WTC11 (cell line): Measurements from ENCODE around the gene ATRX. TPM values are rescaled to one million over a fixed set of nuclear protein-coding genes. Genes with fewer than 3 reads are reported as not detected.
A peak's percentile ranks its signal among the peaks of the same experiment; 100 is the strongest.

Source experiments
- ATAC-seq: fragments of 200-7000 bp; cut with Tn5 transposase; 2 replicates; pipeline ENCODE4 v1.10.0; 2021; ENCODE audit warnings: mild to moderate bottlenecking, moderate library complexity
- CTCF ChIA-PET: fragments of 300-600 bp; sonication (Branson Sonifier 250); formaldehyde crosslinking; loops from one replicate; lab custom pipeline; 2021; ENCODE audit warnings: antibody characterized with exemption; lab: Charles Lee
- POLR2A ChIA-PET: fragments of 350-600 bp; sonication (Branson Sonifier 250); formaldehyde crosslinking; loops from one replicate; lab custom pipeline; 2021; ENCODE audit warnings: antibody characterized with exemption; lab: Charles Lee
- DNase-seq: peaks from one replicate; pipeline ENCODE4 v3.0.0; 2021; ENCODE audit warnings: low spot score
- H3K27ac Mint-ChIP-seq: 2 replicates; pipeline ENCODE4 v1.8.0; 2021; ENCODE audit warnings: mixed read lengths
- H3K27me3 Mint-ChIP-seq: 2 replicates; pipeline ENCODE4 v1.8.0; 2021; ENCODE audit warnings: low read depth, mild to moderate bottlenecking, moderate library complexity, mixed read lengths
- H3K36me3 Mint-ChIP-seq: 2 replicates; pipeline ENCODE4 v1.8.0; 2021; ENCODE audit warnings: mixed read lengths
- H3K4me1 Mint-ChIP-seq: 2 replicates; pipeline ENCODE4 v1.8.0; 2022; ENCODE audit warnings: mixed read lengths
- H3K4me3 Mint-ChIP-seq: 2 replicates; pipeline ENCODE4 v1.8.0; 2021; ENCODE audit warnings: mild to moderate bottlenecking, moderate library complexity, mixed read lengths
- H3K9me3 Mint-ChIP-seq: 2 replicates; pipeline ENCODE4 v1.8.0; 2021; ENCODE audit warnings: mixed read lengths
- AFF4 ChIP-seq: sonication (generic); formaldehyde crosslinking; IDR thresholded peaks from 2 replicates; pipeline ENCODE4 v1.8.1; 2023; ENCODE audit warnings: mild to moderate bottlenecking, missing genetic modification reagents, borderline replicate concordance
- ATF2 ChIP-seq: sonication (generic); formaldehyde crosslinking; IDR thresholded peaks from 2 replicates; pipeline ENCODE4 v1.8.1; 2022; ENCODE audit warnings: low read depth, missing genetic modification reagents, borderline replicate concordance
- CBFB ChIP-seq: sonication (generic); formaldehyde crosslinking; IDR thresholded peaks from 2 replicates; pipeline ENCODE4 v1.8.1; 2022; ENCODE audit warnings: mild to moderate bottlenecking, low read depth, missing genetic modification reagents
- CDX4 ChIP-seq: fragments of 250-450 bp; sonication (Bioruptor Pico); IDR thresholded peaks from 2 replicates; pipeline ENCODE4 v1.9.0; 2021; ENCODE audit warnings: moderate library complexity, mild to moderate bottlenecking, inconsistent platforms, borderline replicate concordance
- CREB1 ChIP-seq: sonication (generic); formaldehyde crosslinking; IDR thresholded peaks from 2 replicates; pipeline ENCODE4 v1.8.0; 2023; ENCODE audit warnings: mild to moderate bottlenecking, missing genetic modification reagents
- CREM ChIP-seq: sonication (generic); formaldehyde crosslinking; IDR thresholded peaks from 2 replicates; pipeline ENCODE4 v1.8.1; 2022; ENCODE audit warnings: mild to moderate bottlenecking, missing genetic modification reagents, moderate library complexity
- FOXJ3 ChIP-seq: sonication (generic); formaldehyde crosslinking; IDR thresholded peaks from 2 replicates; pipeline ENCODE4 v1.9.0; 2021; ENCODE audit warnings: missing genetic modification reagents, mild to moderate bottlenecking, borderline replicate concordance
- GABPB1 ChIP-seq: sonication (generic); formaldehyde crosslinking; IDR thresholded peaks from 2 replicates; pipeline ENCODE4 v1.8.1; 2023; ENCODE audit warnings: mild to moderate bottlenecking, missing genetic modification reagents
- HMGXB4 ChIP-seq: sonication (generic); formaldehyde crosslinking; IDR thresholded peaks from 2 replicates; pipeline ENCODE4 v1.8.1; 2023; ENCODE audit warnings: mild to moderate bottlenecking, moderate library complexity, missing genetic modification reagents
- IRF1 ChIP-seq: sonication (generic); formaldehyde crosslinking; IDR thresholded peaks from 2 replicates; pipeline ENCODE4 v1.8.0; 2023; ENCODE audit warnings: missing genetic modification reagents
- IRF2 ChIP-seq: sonication (generic); formaldehyde crosslinking; IDR thresholded peaks from 2 replicates; pipeline ENCODE4 v1.8.0; 2022; ENCODE audit warnings: low read depth, missing genetic modification reagents, borderline replicate concordance
- JAZF1 ChIP-seq: fragments of 250-450 bp; sonication (Bioruptor Pico); IDR thresholded peaks from 2 replicates; pipeline ENCODE4 v1.9.0; 2021; ENCODE audit warnings: moderate library complexity, mild to moderate bottlenecking, inconsistent platforms
- MYBL2 ChIP-seq: sonication (generic); formaldehyde crosslinking; IDR thresholded peaks from 2 replicates; pipeline ENCODE4 v1.8.1; 2023; ENCODE audit warnings: mild to moderate bottlenecking, moderate library complexity, missing genetic modification reagents
- NR2C2 ChIP-seq: sonication (generic); formaldehyde crosslinking; IDR thresholded peaks from 2 replicates; pipeline ENCODE4 v1.8.0; 2022; ENCODE audit warnings: mild to moderate bottlenecking, missing genetic modification reagents
- OVOL2 ChIP-seq: fragments of 250-450 bp; sonication (Bioruptor Pico); IDR thresholded peaks from 2 replicates; pipeline ENCODE4 v1.9.0; 2021; ENCODE audit warnings: mild to moderate bottlenecking, borderline replicate concordance
- TP53 ChIP-seq: sonication (generic); formaldehyde crosslinking; IDR thresholded peaks from 2 replicates; pipeline ENCODE4 v1.8.1; 2023; ENCODE audit warnings: mild to moderate bottlenecking, missing genetic modification reagents
- ZNF121 ChIP-seq: sonication (generic); formaldehyde crosslinking; IDR thresholded peaks from 2 replicates; pipeline ENCODE4 v1.8.0; 2023; ENCODE audit warnings: missing genetic modification reagents
- ZNF281 ChIP-seq: sonication (generic); formaldehyde crosslinking; IDR thresholded peaks from 2 replicates; pipeline ENCODE4 v1.8.0; 2023; ENCODE audit warnings: mild to moderate bottlenecking, missing genetic modification reagents
- ZNF423 ChIP-seq: fragments of 250-450 bp; sonication (Bioruptor Pico); IDR thresholded peaks from 2 replicates; pipeline ENCODE4 v2.1.2; 2022; ENCODE audit warnings: mild to moderate bottlenecking, moderate library complexity
- ZNF532 ChIP-seq: fragments of 250-450 bp; sonication (Bioruptor Pico); IDR thresholded peaks from 2 replicates; pipeline ENCODE4 v1.9.0; 2021; ENCODE audit warnings: mild to moderate bottlenecking, borderline replicate concordance
- total RNA-seq: library from RNA; stranded (reverse); gene quantifications from 3 replicates; pipeline ENCODE4 v1.2.3, GENCODE V29; 2021

The ATRX gene
- total RNA-seq, 1 experiment from 2014 or later: 96.6 TPM

GRCh38 chrX:77742788-77743476, 43.1 kb downstream of the ATRX start:
- H3K36me3 Mint-ChIP-seq: no peaks in the 10 kb centered on the region
- ATAC-seq: peak; percentile 63
- H3K27ac Mint-ChIP-seq: peak overlapping the region; percentile 83
- H3K27me3 Mint-ChIP-seq: no peaks in the 10 kb centered on the region
- TF ChIP-seq FOXJ3 (CRISPR knock-in tag): no peak
- TF ChIP-seq ZNF121 (CRISPR knock-in tag): no peak
- TF ChIP-seq ATF2 (CRISPR knock-in tag): no peak
- no peak for TF ChIP-seq CDX4
- TF ChIP-seq ZNF532 (CRISPR knock-in tag): no peak
- no peak for TF ChIP-seq HMGXB4 (CRISPR knock-in tag)
- TF ChIP-seq IRF1: no peak
- no peak for TF ChIP-seq CREM (CRISPR knock-in tag)
- no peak for TF ChIP-seq ZNF423
- no peak for TF ChIP-seq GABPB1 (CRISPR knock-in tag)
- TF ChIP-seq TP53 (CRISPR knock-in tag): no peak
- no peak for TF ChIP-seq CBFB (CRISPR knock-in tag)
- TF ChIP-seq AFF4 (CRISPR knock-in tag): no peak
- TF ChIP-seq CREB1 (CRISPR knock-in tag): no peak
- TF ChIP-seq NR2C2: no peak
- no peak for TF ChIP-seq JAZF1 (CRISPR knock-in tag)
- TF ChIP-seq IRF2: no peak
- TF ChIP-seq OVOL2: no peak
- no peak for TF ChIP-seq MYBL2 (CRISPR knock-in tag)
- TF ChIP-seq ZNF281 (CRISPR knock-in tag): no peak
- TF ChIP-seq, all 79 proteins: peak for 0
- Mint-ChIP-seq H3K9me3 (no peaks in the 10 kb centered on the region), H3K4me3 (no peak overlapping the region), H3K4me1 (peaks cover 36% of the 10 kb centered on the region)
- CTCF ChIA-PET: no interaction called here
- DNase-seq: no peak
- POLR2A ChIA-PET: no interaction called here
